HG03520 (cell line): ENCODE results near the gene RASD2.

ENCODE experiments used
- ATAC-seq: cut with Tn5 transposase; IDR thresholded peaks from one replicate; pipeline ENCODE4 v1.9.1; 2021; ENCODE audit warnings: mild to moderate bottlenecking, moderate library complexity; ENCODE audit not compliant: unreplicated experiment

Gene RASD2

GRCh38 chr22:35581023-35581413 is 40.4 kb downstream of the RASD2 start:
- ATAC-seq: no peak

GRCh38 chr22:35582218-35582860 is 41.7 kb downstream of the RASD2 start:
- ATAC-seq: no peak

- no peak for ATAC-seq
Observed at GRCh38 chr22:35582861-35583670, 42.4 kb downstream of the RASD2 start.

- ATAC-seq: no peak
Observed at GRCh38 chr22:35586771-35587170, 46.1 kb downstream of the RASD2 start.

- ATAC-seq: no peak
Observed at GRCh38 chr22:35587447-35587870, 46.8 kb downstream of the RASD2 start.

DNA sequence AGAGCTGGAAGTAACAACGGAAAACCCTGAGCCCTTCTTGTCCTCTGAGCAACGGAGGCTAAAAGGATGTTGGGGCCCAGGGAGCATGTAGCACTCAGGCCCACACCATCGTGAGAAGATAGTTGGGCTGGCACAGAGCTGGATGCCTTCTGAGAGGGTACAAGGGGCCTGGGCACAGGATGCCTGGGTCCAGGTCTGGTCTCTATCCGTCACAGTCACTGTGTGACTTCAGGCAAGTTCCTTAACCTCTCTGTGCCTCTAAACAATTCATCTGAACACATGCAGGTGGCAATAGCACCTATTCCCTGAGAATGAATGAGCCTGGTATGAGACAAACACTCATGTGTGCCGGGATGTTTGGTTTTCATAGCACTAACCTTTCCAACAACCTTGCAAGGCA is 47.3 kb downstream of the RASD2 start:
- ATAC-seq: no peak

DNA sequence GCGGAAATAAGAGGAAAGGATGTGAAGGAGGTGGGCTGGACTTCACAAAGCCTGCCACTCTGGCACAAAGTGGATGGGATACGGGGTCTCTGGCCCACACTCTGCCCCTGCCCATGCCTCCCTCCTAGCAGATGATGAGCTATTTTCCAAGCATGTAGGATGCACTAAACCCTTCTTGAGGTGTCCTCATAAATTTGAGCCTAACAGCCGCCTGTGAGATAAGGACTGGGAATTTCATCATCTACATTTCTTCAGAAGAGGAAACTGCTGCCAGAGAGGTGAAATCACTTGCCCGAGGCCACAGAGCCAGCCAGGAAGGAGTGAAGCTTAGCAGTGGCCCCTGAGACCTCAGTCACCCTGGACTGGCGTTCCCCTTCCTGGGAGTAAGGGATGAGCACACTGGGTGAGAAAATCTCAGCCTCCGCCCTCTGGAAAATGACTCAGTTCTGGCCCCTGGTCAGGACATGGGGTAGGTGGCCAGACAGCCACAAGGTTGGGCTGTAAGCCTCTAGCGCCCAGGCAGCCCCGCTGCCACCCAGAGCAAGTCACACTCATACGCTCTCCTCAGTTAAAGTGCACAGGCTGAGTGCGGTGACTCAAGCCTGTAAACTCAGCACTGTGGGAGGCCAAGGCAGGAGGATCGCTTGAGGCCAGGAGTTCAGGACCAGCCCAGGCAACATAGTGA is 48.6 kb downstream of the RASD2 start:
- no peak for ATAC-seq

GRCh38 chr22:35589756-35590093 is 49.1 kb downstream of the RASD2 start:
- no peak for ATAC-seq

DNA sequence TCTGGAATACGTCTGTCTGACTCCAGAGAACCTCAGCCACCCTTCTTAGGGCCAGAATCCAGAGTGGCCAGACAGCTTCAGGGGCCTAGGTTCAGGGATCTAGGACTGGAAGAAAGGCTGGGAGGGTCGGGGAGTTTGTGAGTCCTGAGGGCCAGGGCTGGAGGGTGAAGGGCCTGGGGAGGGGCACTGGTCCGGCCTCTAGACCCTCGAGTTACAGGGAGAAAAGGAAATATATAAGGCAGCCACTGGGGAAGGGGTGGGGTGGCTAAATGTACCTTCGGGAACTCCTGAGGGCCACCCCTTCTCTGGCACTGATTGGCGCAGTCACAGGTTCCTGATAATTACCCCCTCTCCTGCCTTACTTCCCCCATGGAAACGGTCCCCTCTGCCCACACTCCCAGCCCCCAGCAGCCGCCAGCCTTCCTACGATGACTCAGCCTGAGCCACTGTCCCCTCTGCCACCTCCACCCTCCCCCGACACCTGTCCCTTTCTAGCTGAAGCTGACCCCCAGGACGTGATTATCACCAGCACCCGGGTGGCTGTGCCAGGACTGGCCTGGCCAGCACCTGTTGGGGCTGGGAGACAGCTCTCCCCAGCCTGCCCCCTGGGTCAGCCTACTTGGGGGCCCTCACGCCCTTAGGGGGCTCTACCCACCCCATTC is 50.1 kb downstream of the RASD2 start:
- ATAC-seq: no peak

DNA sequence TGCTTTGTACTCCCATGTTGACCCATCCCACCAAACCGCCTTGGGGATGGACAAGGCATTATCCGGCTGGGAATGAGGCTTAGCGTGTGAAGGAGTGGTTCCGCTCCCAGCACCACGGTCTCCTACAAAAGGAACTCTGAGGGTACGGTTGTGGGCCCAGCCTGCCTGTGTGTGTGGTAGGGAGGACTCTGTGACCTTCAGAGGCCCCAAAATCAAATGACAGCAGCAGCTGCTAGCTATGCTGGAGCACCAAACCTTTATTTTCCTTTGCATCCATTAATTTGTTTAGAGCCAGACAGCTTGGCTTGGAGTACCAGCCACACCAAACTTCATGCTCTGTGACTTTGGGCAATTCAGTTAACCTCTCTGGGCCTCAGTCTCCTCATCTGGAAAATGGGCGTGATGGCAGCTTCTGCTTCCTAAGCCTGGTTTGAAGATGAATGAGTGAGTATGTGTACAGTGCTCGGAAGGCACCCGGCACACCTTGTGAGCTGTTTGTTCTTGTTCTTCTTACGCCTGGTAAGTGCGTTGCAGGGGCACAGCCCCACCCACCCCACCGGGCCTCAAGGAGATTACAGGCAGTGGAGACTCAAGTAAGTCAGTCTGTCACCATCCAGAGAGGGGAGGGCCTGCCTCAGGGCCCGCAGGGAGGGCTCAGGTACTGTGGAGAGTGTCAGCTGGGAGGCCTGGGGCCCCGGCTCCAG is 51.2 kb downstream of the RASD2 start:
- ATAC-seq: no peak

DNA sequence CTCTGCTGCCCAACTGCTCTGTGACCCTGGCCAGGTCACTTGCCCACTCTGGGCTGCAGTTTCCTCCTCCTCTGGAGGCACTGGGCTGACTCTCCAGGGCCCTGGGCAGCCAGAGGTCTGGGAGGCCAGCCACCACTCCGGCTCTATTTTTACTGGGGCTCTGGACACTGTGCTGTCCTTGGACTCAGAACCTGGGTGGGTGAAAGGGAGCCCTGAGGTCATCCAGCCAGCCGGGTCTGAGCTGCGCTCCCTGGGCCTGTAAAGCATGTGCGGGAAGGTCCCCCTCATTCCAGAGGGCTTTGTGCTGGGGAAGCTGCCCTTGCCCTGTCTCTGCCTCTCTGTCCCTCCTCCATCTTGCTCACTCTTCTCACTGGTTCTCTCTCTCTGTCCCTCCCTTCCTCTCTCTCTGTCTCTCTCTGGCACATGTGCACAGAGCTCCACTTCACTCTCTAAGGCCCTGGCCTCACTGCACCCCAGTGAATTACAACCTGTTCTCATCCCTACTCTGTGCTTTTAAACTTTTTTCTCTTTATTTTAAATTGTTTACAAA is 51.9 kb downstream of the RASD2 start:
- ATAC-seq: no peak

DNA sequence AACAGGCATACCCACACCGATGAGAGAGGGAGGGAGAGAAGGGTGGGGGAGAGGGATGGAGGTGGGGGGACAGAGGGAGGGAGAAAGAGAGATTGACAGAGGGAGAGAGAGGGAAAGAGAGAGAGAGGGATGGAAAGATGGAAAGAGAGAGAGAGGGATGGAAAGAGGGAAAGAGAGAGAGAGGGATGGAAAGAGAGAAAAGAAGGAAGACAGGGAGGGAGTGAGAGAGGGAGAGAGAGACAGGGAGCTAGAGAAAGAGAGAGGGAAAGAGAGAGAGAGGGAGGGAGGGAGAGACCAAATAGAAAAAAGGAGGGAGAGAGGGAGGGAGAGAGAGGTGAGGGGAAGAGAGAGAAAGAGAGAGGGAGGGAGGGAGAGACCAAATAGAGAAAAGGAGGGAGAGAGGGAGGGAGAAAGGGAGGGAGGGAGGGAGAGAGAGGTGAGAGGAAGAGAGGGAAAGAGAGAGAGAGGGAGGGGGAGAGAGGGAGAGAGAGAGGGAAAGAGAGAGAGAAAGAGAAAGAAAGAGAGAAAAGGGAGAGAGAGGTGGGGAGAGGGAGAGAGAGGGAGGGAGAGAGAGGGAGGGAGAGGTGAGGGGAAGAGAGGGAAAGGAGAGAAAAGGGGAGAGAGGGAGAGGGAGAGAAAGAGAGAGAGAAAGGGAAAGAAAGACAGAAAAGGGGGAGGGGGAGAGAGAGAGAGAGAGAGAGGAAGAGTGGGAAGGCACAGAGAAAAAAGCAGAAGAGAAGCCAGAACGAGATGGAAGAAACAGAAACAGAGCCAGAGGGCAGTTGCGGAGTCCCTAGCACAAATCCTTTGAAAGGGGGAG is 52.6 kb downstream of the RASD2 start:
- no peak for ATAC-seq

GRCh38 chr22:35593891-35594470 is 53.4 kb downstream of the RASD2 start:
- ATAC-seq: no peak

DNA sequence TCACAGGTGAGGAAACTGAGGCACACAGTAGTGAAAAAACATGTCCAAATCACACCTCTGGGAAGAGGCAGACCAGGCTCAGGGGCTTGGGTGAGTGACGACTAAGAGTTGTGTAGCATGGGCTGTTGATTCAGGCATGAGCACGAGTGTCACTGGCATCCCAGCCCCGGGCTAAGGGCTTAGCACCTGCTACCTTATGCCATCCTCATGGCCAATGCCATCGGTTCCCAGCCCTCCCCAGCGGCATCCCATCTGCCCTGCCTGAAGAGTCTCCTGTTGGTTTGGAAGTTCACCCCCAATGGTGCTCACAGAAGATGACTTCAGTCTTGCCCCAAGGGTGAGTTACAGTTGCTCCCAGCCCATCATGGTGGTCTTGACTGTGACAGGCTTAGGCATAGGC is 54.1 kb downstream of the RASD2 start:
- ATAC-seq: no peak

GRCh38 chr22:35596821-35597220 is 56.2 kb downstream of the RASD2 start:
- ATAC-seq: no peak

- no peak for ATAC-seq
Observed at GRCh38 chr22:35597692-35598395, 57.2 kb downstream of the RASD2 start.

DNA sequence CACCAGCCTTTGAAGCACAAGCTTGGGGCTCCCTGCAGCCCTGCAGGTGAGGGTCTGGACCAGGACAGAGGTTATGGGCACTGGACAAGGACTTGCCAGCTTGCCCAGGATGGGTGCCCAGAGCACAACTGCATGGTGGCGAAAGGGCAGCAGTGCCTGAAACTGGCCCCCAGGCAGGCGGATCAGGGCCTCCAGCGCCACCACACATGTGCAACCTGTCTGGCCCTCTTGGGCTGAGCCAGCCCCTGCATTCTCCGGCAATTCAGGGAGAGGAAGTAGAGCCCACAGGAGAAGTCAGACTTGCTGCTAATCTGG is 57.7 kb downstream of the RASD2 start:
- ATAC-seq: no peak

GRCh38 chr22:35599364-35599763 is 58.7 kb downstream of the RASD2 start:
- no peak for ATAC-seq

GRCh38 chr22:35600476-35600875 is 59.8 kb downstream of the RASD2 start:
- ATAC-seq: no peak
